Esophagus squamous epithelium (tissue), 4 donors: Measurements from ENCODE around the gene CES1.

ENCODE experiments used
- CTCF ChIP-seq, 6 experiments: fragments of 450-650 bp in 4 of 6; fragments of 200-600 bp in 2 of 6; sonication (generic) in 2 of 6; IDR thresholded peaks; one replicate each; pipeline ENCODE4 v1.5.1; 2016 to 2019; ENCODE audit warnings: antibody characterized with exemption in 6 of 6, mild to moderate bottlenecking in 4 of 6, moderate library complexity in 4 of 6
- POLR2A ChIP-seq, 4 donors: fragments of 450-650 bp; IDR thresholded peaks; one replicate each; pipeline ENCODE4 v1.6.1; 2017; ENCODE audit warnings: antibody characterized with exemption in 4 of 4, mild to moderate bottlenecking in 4 of 4, moderate library complexity in 3 of 4

DNA sequence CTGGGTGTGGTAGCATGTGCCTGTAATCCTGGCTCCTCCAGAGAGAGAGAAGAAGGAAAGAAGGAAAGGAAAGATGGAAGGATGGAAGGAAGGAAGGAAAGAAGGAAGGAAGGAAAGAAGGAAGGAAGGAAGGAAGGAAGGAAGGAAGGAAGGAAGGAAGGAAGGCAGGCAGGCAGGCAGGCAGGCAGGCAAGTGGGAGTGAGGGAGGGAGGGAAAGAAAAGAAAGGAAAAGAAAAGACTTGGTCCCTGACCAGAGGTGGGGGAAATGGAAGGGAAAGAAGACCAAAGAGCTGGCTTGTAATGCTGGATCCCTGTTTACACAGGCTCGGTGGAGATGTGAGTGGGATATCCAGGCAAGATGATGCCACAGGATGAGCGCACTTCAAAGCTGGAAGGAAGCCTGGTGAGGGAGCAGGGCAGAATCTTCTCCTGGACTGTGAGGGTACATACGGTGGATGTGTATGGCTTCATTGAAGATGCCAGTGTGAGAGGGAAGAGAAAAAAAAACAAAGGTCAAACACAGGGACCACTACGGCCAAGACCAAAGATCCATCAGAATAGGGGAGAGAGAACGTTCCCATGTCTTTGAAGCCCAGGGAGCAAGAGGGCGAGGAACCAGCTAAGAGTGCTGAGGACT is 2.1 kb downstream of the CES1 start:
- no peak for TF ChIP-seq CTCF (IDR thresholded peaks at IDR 0.05)
- no peak for TF ChIP-seq POLR2A (IDR thresholded peaks at IDR 0.05)
